Calu3 (cell line): Measurements from ENCODE around the gene HSPA2. TPM values are rescaled to one million over a fixed set of nuclear protein-coding genes. Genes with fewer than 3 reads are reported as not detected.

Experiments
- BruUV-seq: library from RNA; stranded (reverse); fragments of 400-500 nt; replicated peaks from 2 replicates; lab custom pipeline; 2021; lab: Mats Ljungman, UMichigan
- CTCF ChIA-PET: fragments of 300-600 bp; sonication (Branson Sonifier 250); formaldehyde crosslinking; loops from one replicate; lab custom pipeline; 2022; ENCODE audit warnings: antibody characterized with exemption; lab: Charles Lee
- DNase-seq: peaks from one replicate; pipeline ENCODE4 v3.0.0; 2022
- H3K27ac Mint-ChIP-seq: one replicate; pipeline ENCODE4 v1.8.0; 2022; ENCODE audit warnings: mixed read lengths; ENCODE audit not compliant: unreplicated experiment
- H3K27me3 Mint-ChIP-seq: one replicate; pipeline ENCODE4 v1.8.0; 2022; ENCODE audit warnings: mixed read lengths; ENCODE audit not compliant: unreplicated experiment
- H3K36me3 Mint-ChIP-seq: one replicate; pipeline ENCODE4 v1.8.0; 2022; ENCODE audit warnings: mild to moderate bottlenecking, moderate library complexity, mixed read lengths; ENCODE audit not compliant: insufficient read depth, unreplicated experiment
- H3K4me1 Mint-ChIP-seq: one replicate; pipeline ENCODE4 v1.8.0; 2022; ENCODE audit warnings: mild to moderate bottlenecking, low read depth, mixed read lengths; ENCODE audit not compliant: unreplicated experiment
- H3K4me3 Mint-ChIP-seq: one replicate; pipeline ENCODE4 v1.8.0; 2022; ENCODE audit warnings: mild to moderate bottlenecking, low read depth, moderate library complexity, mixed read lengths; ENCODE audit not compliant: unreplicated experiment
- H3K9me3 Mint-ChIP-seq: one replicate; pipeline ENCODE4 v1.8.0; 2022; ENCODE audit warnings: low read depth, mixed read lengths; ENCODE audit not compliant: unreplicated experiment
- intact Hi-C: fragments of 100-400 bp; cut with micrococcal nuclease; formaldehyde crosslinking; loops from one replicate; pipeline ENCODE4 v1.10.0; 2022; ENCODE audit not compliant: unreplicated experiment
- total RNA-seq: library from RNA; stranded (reverse); gene quantifications from 2 replicates; pipeline ENCODE4 v1.2.3, GENCODE V29; 2022
- TF ChIP-seq, protein P1 (sequence below): fragments of 200-600 bp; IDR thresholded peaks from one replicate; pipeline ENCODE4 v1.8.0; 2022; ENCODE audit warnings: antibody characterized with exemption; ENCODE audit not compliant: unreplicated experiment

Gene HSPA2
- total RNA-seq, 1 experiment from 2014 or later, result 3.6 TPM

DNA sequence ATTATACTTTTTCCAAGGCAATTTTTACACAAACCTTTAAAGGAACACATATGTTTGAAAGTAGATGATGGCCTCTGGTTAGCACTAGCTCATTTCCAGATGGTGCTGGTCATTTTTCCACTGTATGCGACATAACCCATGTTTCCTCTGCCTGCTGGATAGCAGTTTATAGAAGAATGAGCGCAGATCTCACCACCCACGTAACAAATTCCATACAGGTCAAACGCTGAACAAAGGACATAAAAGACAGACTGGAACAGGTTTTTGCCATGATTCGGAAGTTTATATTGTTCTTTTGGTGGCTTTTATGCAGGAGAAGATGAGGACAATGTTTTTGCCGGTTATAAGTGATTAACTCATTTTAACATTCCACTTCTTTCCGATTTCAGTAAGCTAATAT lies 39.9 kb downstream of the HSPA2 start:
- BruUV-seq, result no TSS peak
- intact Hi-C loops, result no loop called here

DNA sequence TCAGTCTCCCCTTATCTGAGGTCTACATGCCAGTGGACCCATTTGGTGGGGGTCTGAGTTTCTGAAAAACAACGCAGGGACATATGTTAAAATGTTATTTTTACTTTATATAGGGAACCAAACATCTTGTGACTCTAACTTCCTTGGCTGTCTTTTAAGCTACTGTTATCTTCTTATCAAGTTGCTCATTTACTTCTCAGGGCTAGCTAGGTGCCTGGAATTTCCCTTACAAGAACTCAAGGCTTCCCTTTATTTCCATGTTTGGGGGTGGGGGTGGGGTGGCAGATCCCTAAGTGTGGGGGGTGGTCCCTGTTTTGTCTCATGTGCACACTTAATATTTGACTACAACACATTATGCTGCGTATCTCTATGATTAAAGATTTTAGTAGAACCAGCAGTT lies 40.8 kb downstream of the HSPA2 start:
- H3K9me3 Mint-ChIP-seq, result no peaks in the 10 kb centered on the region
- H3K27me3 Mint-ChIP-seq, result no peaks in the 10 kb centered on the region
- H3K4me3 Mint-ChIP-seq, result no peak overlapping the region
- TF ChIP-seq, protein P1, sequence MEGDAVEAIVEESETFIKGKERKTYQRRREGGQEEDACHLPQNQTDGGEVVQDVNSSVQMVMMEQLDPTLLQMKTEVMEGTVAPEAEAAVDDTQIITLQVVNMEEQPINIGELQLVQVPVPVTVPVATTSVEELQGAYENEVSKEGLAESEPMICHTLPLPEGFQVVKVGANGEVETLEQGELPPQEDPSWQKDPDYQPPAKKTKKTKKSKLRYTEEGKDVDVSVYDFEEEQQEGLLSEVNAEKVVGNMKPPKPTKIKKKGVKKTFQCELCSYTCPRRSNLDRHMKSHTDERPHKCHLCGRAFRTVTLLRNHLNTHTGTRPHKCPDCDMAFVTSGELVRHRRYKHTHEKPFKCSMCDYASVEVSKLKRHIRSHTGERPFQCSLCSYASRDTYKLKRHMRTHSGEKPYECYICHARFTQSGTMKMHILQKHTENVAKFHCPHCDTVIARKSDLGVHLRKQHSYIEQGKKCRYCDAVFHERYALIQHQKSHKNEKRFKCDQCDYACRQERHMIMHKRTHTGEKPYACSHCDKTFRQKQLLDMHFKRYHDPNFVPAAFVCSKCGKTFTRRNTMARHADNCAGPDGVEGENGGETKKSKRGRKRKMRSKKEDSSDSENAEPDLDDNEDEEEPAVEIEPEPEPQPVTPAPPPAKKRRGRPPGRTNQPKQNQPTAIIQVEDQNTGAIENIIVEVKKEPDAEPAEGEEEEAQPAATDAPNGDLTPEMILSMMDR, result no peak
- BruUV-seq, result no TSS peak
- CTCF ChIA-PET, result interaction anchor here (0.6 to 1.0 kb wide), 2 partner anchors 13 to 551 kb away, joined by 3 to 6 read pairs; no protein-coding TSS in a partner anchor
- no peak for DNase-seq
- H3K4me1 Mint-ChIP-seq, result no peaks in the 10 kb centered on the region
- intact Hi-C loops, result no loop called here
- no peaks in the 10 kb centered on the region for H3K36me3 Mint-ChIP-seq
- H3K27ac Mint-ChIP-seq, result no peak overlapping the region

More for the DNA sequence above, 39.9 kb downstream of the HSPA2 start:
- H3K27ac Mint-ChIP-seq, result no peak overlapping the region
- CTCF ChIA-PET, result interaction anchor here (1.0 kb wide), 1 partner anchor 12 kb away, joined by 3 read pairs; no protein-coding TSS in a partner anchor
- no peaks in the 10 kb centered on the region for H3K27me3 Mint-ChIP-seq
- DNase-seq, result no peak
- no peaks in the 10 kb centered on the region for H3K9me3 Mint-ChIP-seq
- TF ChIP-seq, protein P1, result no peak
- no peaks in the 10 kb centered on the region for H3K36me3 Mint-ChIP-seq
- no peak overlapping the region for H3K4me3 Mint-ChIP-seq
- H3K4me1 Mint-ChIP-seq, result no peaks in the 10 kb centered on the region

DNA sequence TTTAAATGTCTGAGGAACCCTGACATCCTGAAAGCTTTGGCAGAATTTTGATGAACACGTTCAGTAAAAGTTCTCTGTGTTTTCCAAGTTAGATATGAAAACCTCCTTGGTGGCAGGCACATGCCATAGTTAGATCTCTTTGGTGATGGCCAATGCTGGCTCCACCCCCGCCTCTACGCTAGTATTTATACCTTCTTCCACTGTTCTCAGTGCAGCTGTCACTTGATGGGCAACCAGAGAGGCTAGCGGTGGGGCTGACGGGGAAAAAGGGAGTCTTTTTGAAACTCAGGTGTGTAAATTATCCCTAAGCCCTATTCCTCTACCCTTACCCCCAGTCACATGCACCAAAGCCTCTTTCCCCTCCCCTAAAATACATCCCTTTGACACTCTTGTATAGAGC lies 41.3 kb downstream of the HSPA2 start:
- H3K27ac Mint-ChIP-seq, result no peak overlapping the region
- CTCF ChIA-PET, result no interaction called here
- no TSS peak for BruUV-seq
- TF ChIP-seq, protein P1, result no peak
- H3K4me3 Mint-ChIP-seq, result no peak overlapping the region
- no peaks in the 10 kb centered on the region for H3K4me1 Mint-ChIP-seq
- DNase-seq, result no peak
- intact Hi-C loops, result no loop called here
- no peaks in the 10 kb centered on the region for H3K9me3 Mint-ChIP-seq
- H3K27me3 Mint-ChIP-seq, result no peaks in the 10 kb centered on the region
- H3K36me3 Mint-ChIP-seq, result no peaks in the 10 kb centered on the region

DNA sequence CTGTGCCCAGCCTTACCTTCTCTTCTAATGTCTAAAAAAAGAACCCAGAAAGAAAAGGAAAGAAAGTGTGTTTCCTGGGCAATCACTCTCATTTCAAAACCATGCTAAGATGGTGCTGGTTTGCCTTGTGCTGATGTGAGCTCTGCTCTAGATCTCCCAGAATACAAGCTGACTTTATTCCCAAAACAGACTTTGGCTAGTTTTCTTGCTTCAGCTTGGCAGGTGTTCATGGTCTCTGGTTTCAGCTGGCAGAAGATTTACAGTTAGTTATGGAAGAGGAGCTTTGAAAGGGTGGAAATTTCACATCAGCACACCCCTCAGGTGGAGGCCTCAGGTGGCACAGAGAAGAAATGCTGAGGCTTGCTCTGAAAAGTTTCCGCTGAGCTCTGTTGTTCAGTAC lies 43.6 kb downstream of the HSPA2 start:
- Mint-ChIP-seq H3K27ac (no peak overlapping the region), H3K9me3 (no peaks in the 10 kb centered on the region), H3K36me3 (no peaks in the 10 kb centered on the region), H3K4me1 (no peaks in the 10 kb centered on the region), H3K4me3 (no peak overlapping the region), H3K27me3 (no peaks in the 10 kb centered on the region)
- BruUV-seq, result no TSS peak
- DNase-seq, result no peak
- CTCF ChIA-PET, result no interaction called here
- TF ChIP-seq, protein P1, result no peak
- intact Hi-C loops, result no loop called here
